NOMO-1 treated with DMSO at 0.1 percent for 48 hours (cell line): ENCODE data around the gene NRXN2.
"Not testable (repeated sequence)": the region's sequence is repeated elsewhere in the genome, so short reads cannot be mapped to it uniquely, and the experiment has no call there.

Experiments used
- DNase-seq: peaks from one replicate; lab custom pipeline; 2025; ENCODE audit not compliant: unreplicated experiment; lab: John Stamatoyannopoulos, UW

The NRXN2 gene

GRCh38 chr11:64608636-64609035 is 114.4 kb downstream of the NRXN2 start:
- no peak for DNase-seq

GRCh38 chr11:64608046-64608445 is 115.0 kb downstream of the NRXN2 start:
- DNase-seq, result no peak

- DNase-seq, result no peak
Observed at GRCh38 chr11:64607381-64607985, 115.5 kb downstream of the NRXN2 start.

GRCh38 chr11:64606796-64607380 is 116.1 kb downstream of the NRXN2 start:
- no peak for DNase-seq

GRCh38 chr11:64605656-64606585 is 117.1 kb downstream of the NRXN2 start:
- DNase-seq, result no peak

- DNase-seq, result no peak
Observed at GRCh38 chr11:64605244-64605560, 117.8 kb downstream of the NRXN2 start.

GRCh38 chr11:64604458-64605243 is 118.3 kb downstream of the NRXN2 start:
- DNase-seq, result no peak

- no peak for DNase-seq
Observed at GRCh38 chr11:64603411-64604110, 119.4 kb downstream of the NRXN2 start.

GRCh38 chr11:64602466-64603070 is 120.4 kb downstream of the NRXN2 start:
- no peak for DNase-seq

GRCh38 chr11:64601605-64602465 is 121.2 kb downstream of the NRXN2 start:
- no peak for DNase-seq

- DNase-seq, result no peak
Observed at GRCh38 chr11:64600281-64600992, 122.6 kb downstream of the NRXN2 start.

GRCh38 chr11:64599698-64600211 is 123.2 kb downstream of the NRXN2 start:
- DNase-seq, result no peak

- no peak for DNase-seq
Observed at GRCh38 chr11:64598797-64599697, 124.0 kb downstream of the NRXN2 start.

- DNase-seq, result no peak
Observed at GRCh38 chr11:64598106-64598796, 124.7 kb downstream of the NRXN2 start.

GRCh38 chr11:64597671-64598101 is 125.3 kb downstream of the NRXN2 start:
- no peak for DNase-seq

- not testable (repeated sequence) for DNase-seq
Observed at GRCh38 chr11:64595922-64596321, 127.1 kb downstream of the NRXN2 start.
